ENCODE results near the gene KCNQ1.

Gene KCNQ1

DNA sequence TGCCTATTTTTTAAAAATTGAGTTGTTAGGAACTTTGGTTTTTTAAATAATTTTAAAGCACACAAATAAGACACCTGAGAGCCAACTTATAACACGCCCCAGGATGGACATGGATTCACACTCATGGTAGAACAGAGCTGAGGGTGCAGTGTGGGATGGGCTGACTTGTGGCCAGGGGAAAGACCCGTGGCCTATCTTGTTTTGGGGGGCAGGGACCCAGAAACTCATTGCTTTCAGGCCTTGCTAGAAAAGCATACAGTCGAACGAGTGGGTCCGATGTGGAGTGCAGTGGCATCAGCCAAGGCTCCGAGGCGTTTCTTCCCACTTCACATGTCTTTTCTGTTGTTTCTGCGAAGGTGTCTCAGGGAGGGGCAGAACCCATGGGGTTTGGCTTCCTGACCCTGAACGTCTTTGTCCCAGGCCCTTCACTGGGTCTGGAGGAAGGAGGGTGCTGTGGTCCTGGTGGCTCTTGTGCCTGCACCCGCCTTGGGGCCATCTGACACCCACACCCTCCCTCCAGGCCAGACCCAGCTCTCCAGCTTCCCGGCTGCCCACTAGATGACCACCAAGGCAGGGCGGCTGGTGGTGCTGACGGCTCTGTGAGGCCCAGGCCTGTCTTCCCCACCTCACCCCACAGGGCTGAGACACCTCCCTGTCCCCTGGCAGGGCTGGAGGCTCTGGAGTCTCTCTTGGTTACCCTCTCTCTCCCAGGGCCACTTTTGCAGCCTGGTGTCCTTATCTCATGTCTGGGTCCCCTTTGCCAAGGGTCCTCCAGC, 120.8 kb downstream of the KCNQ1 start:
- DNase-seq (ENCODE audit: low read depth), result no peak

DNA sequence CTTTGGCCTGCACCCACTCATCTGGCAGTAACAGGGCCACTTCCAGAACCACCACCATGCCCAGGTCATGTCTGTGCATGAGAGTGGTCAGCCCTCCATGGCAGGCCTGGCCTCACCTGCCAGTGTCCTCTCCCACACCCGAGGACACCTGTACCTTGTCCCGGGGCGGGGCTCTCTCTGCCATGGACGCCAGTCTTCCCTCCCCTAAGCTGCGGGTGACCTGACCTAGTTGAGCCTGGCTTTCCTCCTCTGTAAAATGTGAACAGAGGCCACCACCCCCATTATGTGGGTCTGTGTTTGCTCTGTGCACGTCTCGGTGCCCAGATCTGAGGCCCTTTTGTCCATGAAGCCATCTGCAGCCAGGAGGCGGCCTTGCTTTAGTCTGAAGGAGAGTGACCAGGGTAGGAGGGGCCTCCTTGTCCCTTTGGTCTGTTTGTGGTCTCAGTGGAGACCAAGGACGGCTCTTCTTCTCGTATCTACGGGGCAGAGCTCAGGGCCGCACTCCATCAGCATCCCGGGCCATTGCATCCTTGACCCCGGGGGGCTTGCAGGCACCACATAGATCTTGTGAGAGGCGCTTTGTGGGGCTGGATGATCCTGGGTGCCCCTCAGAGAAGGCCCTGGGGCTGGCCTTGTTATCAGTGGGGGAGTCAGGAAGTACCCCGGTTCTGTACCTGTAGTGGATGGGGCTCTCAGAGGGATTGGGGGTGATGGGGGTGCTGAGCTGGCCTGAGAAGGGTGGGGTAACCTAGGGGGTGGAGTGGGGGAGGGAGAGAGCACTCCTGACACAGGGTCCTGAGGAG, 121.6 kb downstream of the KCNQ1 start:
- no peak for DNase-seq (ENCODE audit: low read depth)

GRCh38 chr11:2567026-2567671, 122.3 kb downstream of the KCNQ1 start:
- no peak for DNase-seq (ENCODE audit: low read depth)

GRCh38 chr11:2569321-2569721, 124.5 kb downstream of the KCNQ1 start:
- no peak for DNase-seq (ENCODE audit: low read depth)

GRCh38 chr11:2569731-2570210, 125.0 kb downstream of the KCNQ1 start:
- DNase-seq (ENCODE audit: low read depth), result no peak

DNA sequence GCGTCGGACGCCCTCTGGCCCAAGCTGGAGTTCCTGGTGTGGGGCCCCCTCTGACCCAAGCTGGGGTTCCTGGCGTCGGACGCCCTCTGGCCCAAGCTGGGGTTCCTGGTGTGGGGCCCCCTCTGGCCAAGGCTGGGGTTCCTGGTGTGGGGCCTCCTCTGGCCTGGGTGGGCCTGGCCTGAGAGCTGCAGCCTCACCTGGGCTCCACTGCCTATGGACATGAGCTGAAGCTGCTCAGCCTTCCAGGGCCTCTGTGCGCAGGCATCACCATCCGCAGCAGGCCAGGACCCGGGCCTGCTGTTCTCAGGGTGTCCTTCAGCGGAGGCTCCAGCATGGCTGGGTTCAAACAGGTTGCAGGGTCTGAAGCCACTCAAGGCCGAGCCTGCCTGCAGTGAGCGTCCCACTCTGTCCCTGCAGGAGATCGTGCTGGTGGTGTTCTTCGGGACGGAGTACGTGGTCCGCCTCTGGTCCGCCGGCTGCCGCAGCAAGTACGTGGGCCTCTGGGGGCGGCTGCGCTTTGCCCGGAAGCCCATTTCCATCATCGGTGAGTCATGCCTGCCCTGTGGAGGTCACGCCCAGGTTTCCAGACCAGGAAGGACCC, 125.5 kb downstream of the KCNQ1 start:
- no peak for DNase-seq (ENCODE audit: low read depth)

DNA sequence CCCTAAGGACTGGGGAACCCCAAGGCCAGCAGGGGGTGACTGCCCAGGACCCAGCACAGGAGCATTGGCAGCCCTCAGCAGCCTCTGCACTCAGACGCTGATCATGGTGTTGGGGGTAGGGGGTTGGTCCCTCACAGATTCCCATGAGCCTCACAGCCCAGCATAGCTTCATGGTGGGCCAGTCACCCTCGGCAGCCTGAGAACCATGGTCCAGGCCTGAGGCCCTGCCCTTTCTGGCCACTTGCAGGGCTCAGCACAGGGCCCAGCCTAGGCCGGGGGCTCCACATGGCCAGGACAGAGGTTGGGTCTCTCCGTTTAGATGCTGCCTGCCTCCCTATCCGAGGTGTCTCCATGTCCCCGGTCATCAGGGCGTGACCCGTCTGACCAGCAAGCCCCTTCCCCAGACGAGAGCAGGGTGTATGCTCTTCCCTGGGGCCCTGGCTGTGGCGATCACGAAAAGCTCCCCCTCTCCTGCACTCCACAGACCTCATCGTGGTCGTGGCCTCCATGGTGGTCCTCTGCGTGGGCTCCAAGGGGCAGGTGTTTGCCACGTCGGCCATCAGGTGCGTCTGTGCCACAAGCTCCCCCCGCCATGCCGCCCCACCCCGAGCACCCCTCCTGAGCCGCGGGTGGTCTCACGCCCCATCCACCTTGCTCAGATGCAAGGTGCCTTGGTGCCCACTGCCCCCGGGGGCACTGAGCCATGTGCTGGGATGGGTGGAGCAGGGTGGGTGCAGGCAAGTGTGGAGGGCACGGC, 126.2 kb downstream of the KCNQ1 start:
- DNase-seq (ENCODE audit: low read depth), result no peak

- no peak for DNase-seq (ENCODE audit: low read depth)
Observed at GRCh38 chr11:2571598-2572281, 126.9 kb downstream of the KCNQ1 start.

DNA sequence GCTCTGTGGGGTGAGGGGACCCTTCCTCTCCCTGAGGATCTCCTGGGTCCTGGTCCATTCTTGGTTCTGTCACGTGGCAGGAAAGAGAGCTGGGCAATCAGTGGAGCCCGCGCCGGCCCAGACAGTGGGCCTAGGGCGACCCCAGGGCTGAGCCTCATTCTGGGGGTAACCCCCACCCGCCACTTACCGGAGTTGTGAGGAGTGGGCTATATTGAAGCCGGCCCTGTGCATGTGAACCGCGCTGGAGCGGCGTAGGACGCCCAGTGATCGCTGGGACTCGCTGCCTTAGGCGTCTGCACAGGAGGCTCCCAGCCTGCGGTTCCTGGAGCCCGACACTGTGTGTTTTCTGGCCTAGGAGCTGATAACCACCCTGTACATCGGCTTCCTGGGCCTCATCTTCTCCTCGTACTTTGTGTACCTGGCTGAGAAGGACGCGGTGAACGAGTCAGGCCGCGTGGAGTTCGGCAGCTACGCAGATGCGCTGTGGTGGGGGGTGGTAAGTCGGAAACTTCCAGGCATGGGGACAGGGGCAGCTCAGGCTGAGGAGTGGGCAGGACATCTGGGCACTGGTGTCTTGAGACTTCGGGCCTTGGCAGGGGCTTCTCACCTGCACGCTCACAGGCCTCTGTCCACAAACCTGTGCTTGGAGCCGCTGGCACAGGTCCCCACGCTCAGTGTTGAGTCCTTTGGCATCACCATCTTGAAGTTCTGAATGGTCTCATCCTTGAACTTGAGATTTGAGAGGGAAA, 127.9 kb downstream of the KCNQ1 start:
- no peak for DNase-seq (ENCODE audit: low read depth)

GRCh38 chr11:2573240-2574042, 128.6 kb downstream of the KCNQ1 start:
- DNase-seq (ENCODE audit: low read depth), result no peak

GRCh38 chr11:2574043-2574552, 129.3 kb downstream of the KCNQ1 start:
- no peak for DNase-seq (ENCODE audit: low read depth)

GRCh38 chr11:2574553-2575535, 130.0 kb downstream of the KCNQ1 start:
- DNase-seq (ENCODE audit: low read depth), result no peak

- no peak for DNase-seq (ENCODE audit: low read depth)
Observed at GRCh38 chr11:2575591-2576051, 130.8 kb downstream of the KCNQ1 start.

- no peak for DNase-seq (ENCODE audit: low read depth)
Observed at GRCh38 chr11:2576111-2576510, 131.3 kb downstream of the KCNQ1 start.

- DNase-seq (ENCODE audit: low read depth), result no peak
Observed at GRCh38 chr11:2576549-2576948, 131.7 kb downstream of the KCNQ1 start.

- no peak for DNase-seq (ENCODE audit: low read depth)
Observed at GRCh38 chr11:2577031-2577990, 132.5 kb downstream of the KCNQ1 start.

All from T follicular helper cell (primary cell).